Motor neuron (in vitro differentiated cells): Measurements from ENCODE around the gene KLHDC8B. TPM values are rescaled to one million over a fixed set of nuclear protein-coding genes. Genes with fewer than 3 reads are reported as not detected.
A peak's percentile ranks its signal among the peaks of the same experiment; 100 is the strongest.
"Not testable (repeated sequence)": the region's sequence is repeated elsewhere in the genome, so short reads cannot be mapped to it uniquely, and the experiment has no call there.

ENCODE experiments used
- ATAC-seq, 8 experiments: fragments of 200-7000 bp; cut with Tn5 transposase; replicated peaks in 6 of 8; 2 replicates each; pipeline ENCODE4 v1.8.0; 2021; ENCODE audit warnings: mild to moderate bottlenecking in 8 of 8, moderate library complexity in 8 of 8
- H3K27ac ChIP-seq, 2 donors: fragments of 250-450 bp; sonication (Bioruptor Pico); 2 replicates each; pipeline ENCODE4 v1.9.0; 2021; ENCODE audit warnings: antibody characterized with exemption in 2 of 2, mild to moderate bottlenecking in 2 of 2, moderate library complexity in 1 of 2
- H3K4me1 ChIP-seq, 2 donors: fragments of 250-450 bp; sonication (Bioruptor Pico); replicated peaks in 1 of 2; 2 replicates each; pipeline ENCODE4 v1.6.1; 2021; ENCODE audit warnings: antibody characterized with exemption in 2 of 2, mild to moderate bottlenecking in 2 of 2, moderate library complexity in 1 of 2
- H3K4me3 ChIP-seq, 5 donors: fragments of 250-450 bp; sonication (Bioruptor Pico); 2 replicates each; pipeline ENCODE4 v1.9.0; 2021; ENCODE audit warnings: antibody characterized with exemption in 5 of 5, mild to moderate bottlenecking in 5 of 5, moderate library complexity in 4 of 5
- WGBS, 10 experiments: fragments of 450-650 bp; shearing (Covaris generic); methylation state at CpG; one replicate each; pipeline ENCODE4 v1.0.0; 2022; 5-methylcytosine and 5-hydroxymethylcytosine counted together
- in situ Hi-C, 9 experiments: fragments of 400-800 bp; cut with MboI; loops; one replicate each; pipeline ENCODE4 v1.15.0; 2021; ENCODE audit warnings: low sequenced_read_pairs in 9 of 9, low pct_unique_long_range_greater_than_20kb in 2 of 9; ENCODE audit not compliant: unreplicated experiment in 9 of 9
- total RNA-seq, 8 experiments: library from RNA; unstranded; fragments of 300-600 nt; gene quantifications; 2 replicates each; pipeline versions ENCODE4 v1.2.3 to v1.2.4, GENCODE V29; 2022

The KLHDC8B gene
- total RNA-seq, 8 experiments from 2014 or later = 18.5 to 83.7 (median 37.7) TPM

DNA sequence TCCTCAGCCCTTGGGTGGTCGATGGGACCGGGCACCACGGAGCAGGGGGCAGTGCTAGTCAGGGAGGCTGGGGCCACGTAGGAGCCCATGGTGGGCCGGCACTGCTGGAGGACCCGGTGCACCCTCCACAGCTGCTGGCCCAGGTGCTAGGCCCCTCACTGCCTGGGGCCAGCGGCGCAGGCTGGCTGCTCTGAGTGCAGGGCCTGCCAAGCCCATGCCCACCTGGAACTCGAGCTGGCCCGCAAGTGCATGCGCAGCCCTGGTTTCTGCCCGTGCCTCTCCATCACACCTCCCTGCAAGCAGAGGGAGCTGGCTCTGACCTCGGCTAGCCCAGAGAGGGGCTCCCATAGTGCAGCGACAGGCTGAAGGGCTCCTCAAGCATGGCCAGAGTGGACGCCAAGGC lies 42.1 kb downstream of the KLHDC8B start:
- Histone ChIP-seq H3K27ac (no peak overlapping the region), H3K4me3 (no peak overlapping the region), H3K4me1 (no peaks in the 10 kb centered on the region)
- in situ Hi-C loops = no loop called here
- 92 to 100% (median 100%) methylated on average over 1 to 10 of the region's 15 CpGs; no CpG with 5 or more reads in 5 of the 10 experiments for WGBS, 10 experiments
- ATAC-seq = no peak

DNA sequence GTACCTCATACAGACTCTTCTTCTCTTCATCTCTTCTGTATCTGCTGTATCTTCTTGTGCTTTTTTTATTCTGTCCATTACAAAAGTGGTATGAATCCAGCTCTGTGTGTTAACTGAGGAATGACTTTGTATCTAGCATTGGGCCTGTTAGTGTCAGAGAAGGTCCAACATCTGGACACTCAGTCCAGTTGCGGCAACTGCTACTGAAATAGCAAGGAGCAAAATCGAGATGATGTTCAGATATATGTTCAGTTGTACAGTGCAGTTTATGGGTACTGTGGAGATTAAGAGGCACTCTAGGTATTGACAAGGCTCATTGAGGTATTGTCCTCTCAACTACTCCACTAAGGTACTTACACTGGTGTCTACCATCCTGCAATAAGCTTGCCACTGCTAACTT lies 42.6 kb downstream of the KLHDC8B start:
- ATAC-seq = no peak
- 0 to 100% (median 62%) methylated on average over 1 to 2 of the region's 2 CpGs; no CpG with 5 or more reads in 2 of the 10 experiments for WGBS, 10 experiments
- Histone ChIP-seq H3K27ac (no peak overlapping the region), H3K4me1 (no peaks in the 10 kb centered on the region), H3K4me3 (no peak overlapping the region)
- in situ Hi-C loops = no loop called here

DNA sequence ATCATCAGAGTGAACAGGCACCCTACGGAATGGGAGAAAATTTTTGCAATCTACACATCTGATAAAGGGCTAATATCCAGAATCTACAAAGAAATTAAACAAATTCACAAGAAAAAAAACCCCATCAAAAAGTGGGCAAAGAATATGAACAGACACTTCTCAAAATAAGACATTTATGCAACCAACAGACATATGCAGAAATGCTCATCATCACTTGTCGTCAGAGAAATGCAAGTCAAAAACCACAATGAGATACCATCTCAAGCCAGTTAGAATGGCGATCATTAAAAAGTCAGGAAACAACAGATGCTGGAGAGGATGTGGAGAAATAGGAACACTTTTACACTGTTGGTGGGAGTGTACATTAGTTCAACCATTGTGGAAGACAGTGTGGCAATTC lies 45.3 kb downstream of the KLHDC8B start:
- H3K4me1 ChIP-seq, ATAC-seq, H3K4me3 ChIP-seq, in situ Hi-C loops, H3K27ac ChIP-seq: not testable (repeated sequence)
- 38 to 100% (median 87%) methylated on average over 1 to 3 of the region's 3 CpGs for WGBS, 10 experiments

DNA sequence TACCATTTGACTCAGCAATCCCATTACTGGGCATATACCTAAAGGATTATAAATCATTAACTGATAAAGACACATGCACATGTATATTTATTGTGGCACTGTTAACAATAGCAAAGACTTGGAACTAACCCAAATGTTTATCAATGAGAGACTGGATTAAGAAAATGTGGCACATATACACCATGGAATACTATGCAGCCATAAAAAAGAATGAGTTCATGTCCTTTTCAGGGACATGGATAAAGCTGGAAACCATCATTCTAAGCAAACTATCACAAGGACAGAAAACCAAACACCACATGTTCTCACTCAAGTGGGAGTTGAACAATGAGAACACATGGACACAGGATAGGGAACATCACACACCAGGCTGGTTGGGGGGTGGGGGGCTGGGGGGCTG lies 45.7 kb downstream of the KLHDC8B start:
- ATAC-seq, in situ Hi-C loops: not testable (repeated sequence)

DNA sequence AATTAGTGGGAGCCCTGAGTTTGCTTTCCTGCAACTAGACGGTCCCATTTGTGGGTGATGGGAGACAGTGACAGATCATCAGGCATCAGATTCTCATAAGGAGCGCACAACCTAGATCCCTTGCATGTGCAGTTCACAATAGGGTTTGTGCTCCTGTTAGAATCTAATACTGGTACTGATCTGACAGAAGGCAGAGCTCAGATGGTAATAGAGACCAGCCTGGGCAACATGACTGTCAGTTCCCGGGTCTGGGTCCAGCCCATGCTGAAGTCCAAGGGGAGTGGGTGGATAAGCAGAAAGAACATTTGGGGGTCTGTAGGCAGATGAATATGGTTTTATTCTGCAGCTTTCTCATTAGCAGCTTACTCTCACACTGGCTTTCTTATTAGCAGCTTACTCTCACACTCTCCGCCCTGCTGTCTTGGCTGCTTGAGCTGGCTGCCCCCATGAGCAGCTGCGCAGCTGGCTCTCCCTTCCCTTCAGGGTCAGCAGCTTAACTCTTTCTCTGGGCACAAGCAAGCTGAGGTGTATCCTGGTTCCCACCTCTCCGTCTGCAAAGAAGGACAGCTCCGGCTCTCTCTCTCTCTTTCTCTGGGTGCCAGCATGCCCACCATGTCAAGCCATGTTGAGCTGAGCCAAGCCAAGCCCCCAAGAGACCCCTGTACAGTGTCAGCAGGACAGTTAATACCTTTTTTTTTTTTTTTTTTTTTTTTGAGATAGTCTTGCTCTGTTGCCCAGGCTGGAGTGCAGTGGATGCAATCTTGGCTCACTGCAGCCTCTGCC lies 46.5 kb downstream of the KLHDC8B start:
- peak in 2 of 8 experiments; percentile 18 to 41 for ATAC-seq
- WGBS, 10 experiments = 5 to 98% (median 57%) methylated on average over 1 to 5 of the region's 7 CpGs; no CpG with 5 or more reads in 2 of the 10 experiments
- in situ Hi-C loops = no loop called here
- no peak overlapping the region for H3K4me3 ChIP-seq
- peaks cover 0 to 6% of the 10 kb centered on the region in 2 donors for H3K4me1 ChIP-seq
- no peak overlapping the region for H3K27ac ChIP-seq

More for the DNA sequence above, 45.7 kb downstream of the KLHDC8B start:
- H3K4me3 ChIP-seq, H3K27ac ChIP-seq, H3K4me1 ChIP-seq: not testable (repeated sequence)

DNA sequence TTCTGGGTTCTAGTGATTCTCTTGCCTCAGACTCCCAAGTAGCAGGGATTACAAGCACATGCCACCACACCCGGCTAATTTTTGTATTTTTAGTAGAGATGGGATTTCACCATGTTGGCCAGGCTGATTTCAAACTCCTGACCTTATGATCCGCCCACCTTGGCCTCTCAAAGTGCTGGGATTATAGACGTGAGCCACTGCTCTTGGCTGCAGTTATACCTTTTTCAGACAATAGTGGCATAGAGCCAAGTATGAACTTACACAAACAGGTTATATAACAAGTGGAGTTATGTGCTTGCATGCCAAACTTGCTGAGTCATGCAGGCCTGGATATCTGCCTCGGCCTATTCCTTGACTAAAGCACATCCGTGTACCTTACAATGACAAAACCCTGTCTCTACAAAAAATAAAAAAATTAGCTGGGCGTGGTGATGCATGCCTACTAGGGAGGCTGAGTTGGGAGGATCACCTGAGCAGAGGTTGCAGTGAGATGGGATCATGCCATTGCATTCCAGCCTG lies 47.1 kb downstream of the KLHDC8B start:
- H3K4me3 ChIP-seq, in situ Hi-C loops, H3K27ac ChIP-seq, H3K4me1 ChIP-seq: not testable (repeated sequence)
- peak in 3 of 8 experiments; percentile 35 to 90 (median 75) for ATAC-seq
- WGBS, 10 experiments = 0 to 100% (median 52%) methylated on average over 2 to 5 of the region's 6 CpGs; no CpG with 5 or more reads in 2 of the 10 experiments

DNA sequence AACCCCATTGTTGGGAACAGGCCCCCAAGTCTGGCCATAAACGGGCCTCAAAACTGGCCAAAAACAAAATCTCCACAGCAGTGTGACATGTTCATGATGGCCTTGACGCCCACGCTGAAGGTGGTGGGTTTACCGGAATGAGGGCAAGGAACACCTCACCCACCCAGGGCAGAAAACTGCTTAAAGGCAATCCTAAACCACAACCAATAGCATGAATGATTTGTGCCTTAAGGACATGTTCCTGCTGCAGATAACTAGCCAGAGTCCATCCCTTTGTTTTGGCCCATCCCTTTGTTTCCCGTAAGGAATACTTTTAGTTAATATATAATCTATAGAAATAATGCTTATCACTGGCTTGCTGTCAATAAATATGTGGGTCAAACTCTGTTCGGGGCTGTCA lies 47.7 kb downstream of the KLHDC8B start:
- 17 to 100% (median 92%) methylated on average over 1 to 5 of the region's 6 CpGs; no CpG with 5 or more reads in 3 of the 10 experiments for WGBS, 10 experiments
- Histone ChIP-seq H3K4me3 (no peak overlapping the region), H3K27ac (no peak overlapping the region), H3K4me1 (peaks cover 0 to 6% of the 10 kb centered on the region in 2 donors)
- no peak for ATAC-seq
- in situ Hi-C loops = no loop called here

DNA sequence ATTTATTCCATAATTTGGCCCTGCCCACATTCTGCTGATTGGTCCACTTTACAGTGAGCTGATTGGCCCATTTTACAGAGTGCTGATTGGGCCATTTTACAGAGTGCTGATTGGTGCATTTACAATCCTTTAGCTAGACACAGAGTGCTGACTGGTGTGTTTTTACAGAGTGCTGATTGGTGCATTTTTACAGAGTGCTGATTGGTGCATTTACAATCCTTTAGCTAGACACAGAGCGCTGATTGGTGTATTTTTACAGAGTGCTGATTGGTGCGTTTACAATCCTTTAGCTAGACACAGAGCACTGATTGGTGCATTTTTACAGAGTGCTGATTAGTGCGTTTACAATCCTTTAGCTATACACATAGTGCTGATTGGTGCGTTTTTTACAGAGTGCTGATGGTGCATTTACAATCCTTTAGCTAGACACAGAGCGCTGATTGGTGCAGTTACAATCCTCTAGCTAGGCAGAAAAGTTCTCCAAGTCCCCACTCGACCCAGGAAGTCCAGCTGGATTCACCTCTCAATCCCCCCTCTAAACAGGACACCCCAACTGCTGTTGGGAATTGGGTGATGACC lies 49.7 kb downstream of the KLHDC8B start:
- H3K4me3 ChIP-seq, H3K27ac ChIP-seq, H3K4me1 ChIP-seq, ATAC-seq, in situ Hi-C loops: not testable (repeated sequence)
- 35 to 82% (median 73%) methylated on average over 1 to 3 of the region's 6 CpGs; no CpG with 5 or more reads in 5 of the 10 experiments for WGBS, 10 experiments

DNA sequence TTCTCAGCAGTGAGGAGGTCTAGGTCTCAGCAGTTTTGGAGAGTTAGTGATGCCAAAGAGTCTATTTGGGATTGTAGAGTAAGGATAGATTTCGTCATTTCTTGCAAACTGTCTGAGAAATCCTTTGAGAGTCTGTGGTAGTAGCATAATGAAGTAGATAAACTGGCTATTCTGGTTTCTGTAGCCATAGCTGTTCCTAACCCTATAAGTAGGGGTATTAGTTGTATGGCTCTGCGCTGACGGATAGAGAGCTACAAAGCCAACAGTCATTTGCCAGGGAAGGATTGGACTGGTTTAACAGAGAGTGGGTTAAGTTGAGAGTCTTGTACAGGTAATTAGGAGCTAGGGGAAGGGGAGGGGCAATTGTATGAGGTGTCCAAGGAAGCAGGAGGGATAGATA lies 50.6 kb downstream of the KLHDC8B start:
- H3K4me3 ChIP-seq = no peak overlapping the region
- in situ Hi-C loops = no loop called here
- H3K4me1 ChIP-seq = peaks cover 0 to 6% of the 10 kb centered on the region in 2 donors
- no peak for ATAC-seq
- WGBS, 10 experiments = 67 to 100% (median 88%) methylated on average over 1 to 3 of the region's 3 CpGs; no CpG with 5 or more reads in 1 of the 10 experiments
- no peak overlapping the region for H3K27ac ChIP-seq

Other genes with a start within 250 kb of the KLHDC8B start
- gene P4HTM, start 181.4 kb upstream of the KLHDC8B start, total RNA-seq = 10 to 100 TPM in 7 of 8 experiments, 1 to 10 TPM in 1; 4.9 to 94.0 (median 29.6) TPM
- gene WDR6, start 164.2 kb upstream of the KLHDC8B start, total RNA-seq = 100 to 1,000 TPM in 5 of 8 experiments, 10 to 100 TPM in 3; 52.2 to 209 (median 110) TPM
- gene DALRD3, start 153.0 kb upstream of the KLHDC8B start, total RNA-seq = 10 to 100 TPM; 13.9 to 56.7 (median 26.2) TPM
- gene NDUFAF3, start 149.5 kb upstream of the KLHDC8B start, total RNA-seq = 100 to 1,000 TPM in 2 of 8 experiments, 10 to 100 TPM in 6; 36.3 to 102 (median 70.3) TPM
- gene IMPDH2, start 142.2 kb upstream of the KLHDC8B start, total RNA-seq = 100 to 1,000 TPM; 175 to 414 (median 331) TPM
- gene QRICH1, start 77.5 kb upstream of the KLHDC8B start, total RNA-seq = 10 to 100 TPM; 41.4 to 95.3 (median 71.4) TPM
- 100 to 1,000 TPM; 121 to 354 (median 195) TPM for gene QARS1, start 66.8 kb upstream of the KLHDC8B start, total RNA-seq
- 10 to 100 TPM; 29.9 to 64.7 (median 36.3) TPM for gene USP19, start 50.8 kb upstream of the KLHDC8B start, total RNA-seq
- gene LAMB2, start 38.5 kb upstream of the KLHDC8B start, total RNA-seq = 100 to 1,000 TPM in 4 of 8 experiments, 10 to 100 TPM in 4; 26.3 to 559 (median 110) TPM
- gene CCDC71, start 5.3 kb upstream of the KLHDC8B start, total RNA-seq = 10 to 100 TPM; 18.1 to 34.1 (median 25.2) TPM
- gene C3orf62, start 105.6 kb downstream of the KLHDC8B start, total RNA-seq = 10 to 100 TPM in 1 of 8 experiments, 1 to 10 TPM in 7; 1.7 to 12.6 (median 5.0) TPM
- 10 to 100 TPM; 14.5 to 56.9 (median 20.0) TPM for gene USP4, start 168.5 kb downstream of the KLHDC8B start, total RNA-seq
- 100 to 1,000 TPM; 101 to 243 (median 153) TPM for gene GPX1, start 186.8 kb downstream of the KLHDC8B start, total RNA-seq
- 100 to 1,000 TPM in 6 of 8 experiments, 10 to 100 TPM in 2; 80.9 to 295 (median 201) TPM for gene RHOA, start 240.4 kb downstream of the KLHDC8B start, total RNA-seq
- gene TCTA, start 240.8 kb downstream of the KLHDC8B start, total RNA-seq = 10 to 100 TPM in 7 of 8 experiments, 1 to 10 TPM in 1; 8.0 to 30.7 (median 20.2) TPM